Measurements from ENCODE around the gene ANKH. TPM values are rescaled to one million over a fixed set of nuclear protein-coding genes. Genes with fewer than 3 reads are reported as not detected.

The ANKH gene
- total and polyA plus RNA-seq, 10 of the 15 experiments (the other 5 are each of a cell fraction or from before 2014, with no cell fraction given) = 2.1 to 43.9 (median 14.4) TPM

- TF ChIP-seq ZBTB11 (CRISPR knock-in tag; IDR thresholded peaks at IDR 0.05) (no peak), SUPT20H (IDR thresholded peaks at IDR 0.05; ENCODE audit: borderline replicate concordance, control insufficient read depth, low read depth, low read length) (no peak), PML (IDR thresholded peaks at IDR 0.05; ENCODE audit: low read length) (no peak), RUNX3 (IDR thresholded peaks at IDR 0.05; ENCODE audit: low read length) (no peak), ZNF592 (IDR thresholded peaks at IDR 0.05) (no peak), KLF5 (IDR thresholded peaks at IDR 0.05; ENCODE audit: partially characterized antibody) (no peak), TCF12 (IDR thresholded peaks at IDR 0.05; ENCODE audit: low read depth, low read length) (no peak), IRF4 (IDR thresholded peaks at IDR 0.05; ENCODE audit: low read depth, low read length) (no peak), MEF2B (IDR thresholded peaks at IDR 0.05; ENCODE audit: partially characterized antibody, poor library complexity, severe bottlenecking) (no peak)
Observed at GRCh38 chr5:14767053-14767452, 104.5 kb downstream of the ANKH start (continued).

All from GM12878 (cell line).